Pancreas (tissue), 10 donors: ENCODE results near the gene HOXA11. TPM values are rescaled to one million over a fixed set of nuclear protein-coding genes. Genes with fewer than 3 reads are reported as not detected.
A peak's percentile ranks its signal among the peaks of the same experiment; 100 is the strongest.

ENCODE experiments used
- ATAC-seq, 4 donors: fragments of 200-7000 bp; cut with Tn5 transposase; one replicate each; pipeline versions ENCODE4 v1.8.0 to v1.9.1; 2020; ENCODE audit warnings: mild to moderate bottlenecking in 4 of 4, moderate library complexity in 4 of 4
- DNase-seq, 6 donors: peaks; one replicate each; pipeline ENCODE4 v3.0.0-alpha.2; 2020
- FAIRE-seq: peaks from 2 replicates; lab custom pipeline; 2012; peaks lifted over from hg19 to GRCh38; lab: Jason Lieb, UNC
- H3K27ac ChIP-seq, 4 donors: fragments of 200-600 bp; sonication (generic); 1 replicate in 3 of 4; 2 replicates in 1 of 4; pipeline versions ENCODE4 v1.5.0 to v1.8.0; 2020
- H3K27me3 ChIP-seq, 4 donors: fragments of 200-600 bp; one replicate each; pipeline ENCODE4 v1.8.0; 2021
- H3K36me3 ChIP-seq, 3 donors: fragments of 200-600 bp; sonication (generic) in 1 of 3; one replicate each; pipeline versions ENCODE4 v1.5.0 to v1.8.0; 2020 to 2021
- H3K4me1 ChIP-seq, 3 donors: fragments of 200-600 bp; one replicate each; pipeline ENCODE4 v1.8.0; 2021
- H3K4me3 ChIP-seq, 4 donors: fragments of 200-600 bp; sonication (generic) in 2 of 4; one replicate each; pipeline versions ENCODE4 v1.5.0 to v1.8.0; 2020 to 2021
- H3K9me3 ChIP-seq, 4 donors: fragments of 200-600 bp; one replicate each; pipeline ENCODE4 v1.8.0; 2021
- WGBS, 2 donors: extraction: QIAGEN DNeasy Blood & Tissue Kit; methylation state at CpG; one replicate each; pipeline ENCODE4 v1.1.7; 2013; 5-methylcytosine and 5-hydroxymethylcytosine counted together
- intact Hi-C, 3 donors: fragments of 100-400 bp; cut with DNase I; formaldehyde crosslinking; loops; one replicate each; pipeline versions ENCODE4 v1.11.1 to v1.14.2; 2022
- polyA plus RNA-seq, 2 donors: library from polyadenylated mRNA; stranded (reverse); fragments of 200-250 nt; gene quantifications; one replicate each; pipeline ENCODE4 v1.2.3, GENCODE V29; 2013
- total RNA-seq, 6 donors: library from RNA; stranded (reverse); fragmentation: NEBNext Ultra II Directional in 4 of 6; extraction: Animal tissue kit (Norgen Biotek cat#: 25700) in 4 of 6; gene quantifications; one replicate each; pipeline versions ENCODE4 v1.2.1 to v1.2.4, GENCODE V29; 2021 to 2023
- TF ChIP-seq, protein P1 (sequence below), 4 donors: fragments of 200-600 bp; sonication (generic) in 3 of 4; IDR thresholded peaks; one replicate each; pipeline versions ENCODE4 v1.5.0 to v1.8.0; 2021; ENCODE audit warnings: antibody characterized with exemption in 4 of 4
- donor health status: healthy with polysubstance abuse.
- donor health status: DM: no; HTN: no; CAD: no; lungs with moderate emphysema.
- donor health status: DM: no; HTN: no; CAD: no.
- donor health status: control.
- donor health status: control.
- donor health status: Bipolar disorder and iron deficiency.
- donor health status: DM: yes; HTN: yes; CAD: no.
- donor health status: DM: no; HTN: no; CAD: no.
- donor health status: DM: no; HTN: no; CAD: no.
- donor health status: DM: yes; HTN: yes; CAD: no.

Gene HOXA11
- total and polyA plus RNA-seq, 8 donors: not detected

DNA sequence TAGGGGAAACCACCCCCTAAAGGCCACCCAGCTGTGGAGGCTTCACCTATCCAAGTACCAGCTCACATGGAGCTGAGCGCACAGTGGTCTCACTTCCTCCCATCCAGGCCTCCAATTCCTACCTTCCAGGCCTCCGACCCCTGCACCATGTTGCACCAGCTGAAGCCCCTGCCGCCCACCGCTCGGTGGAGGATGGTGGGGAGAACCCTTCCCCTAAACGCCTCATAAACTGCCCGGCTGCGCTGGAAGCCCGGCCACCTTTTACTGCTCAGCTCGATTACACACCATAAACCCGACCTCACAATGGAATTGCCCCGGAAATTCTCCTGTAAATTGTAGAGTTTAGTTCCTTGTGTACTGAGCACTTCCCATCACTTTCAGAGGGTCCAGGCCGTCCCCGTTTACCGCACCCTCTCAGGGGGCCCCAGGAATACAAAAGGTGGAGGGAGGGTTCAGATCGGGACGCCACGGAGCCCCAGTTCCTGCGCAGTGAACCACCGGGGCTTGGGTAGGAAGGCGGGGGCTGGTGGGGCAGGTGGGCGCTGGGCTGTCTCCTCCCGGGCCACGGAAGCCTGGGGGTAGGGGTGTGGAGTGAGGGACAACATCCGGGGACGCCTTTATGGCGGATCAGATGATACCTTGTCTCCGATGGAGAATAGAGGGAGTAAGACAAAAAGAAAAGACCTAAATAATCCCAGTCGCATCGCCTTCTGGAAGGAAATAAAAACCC lies 27.2 kb downstream of the HOXA11 start:
- 11 to 12% methylated on average over 30 of the region's 30 CpGs for WGBS, 2 donors
- no peak for FAIRE-seq
- intact Hi-C loops: loop anchor here in 1 of 3 donors (10.0 kb wide), 1 partner anchor 1303 kb away; no protein-coding TSS in a partner anchor

DNA sequence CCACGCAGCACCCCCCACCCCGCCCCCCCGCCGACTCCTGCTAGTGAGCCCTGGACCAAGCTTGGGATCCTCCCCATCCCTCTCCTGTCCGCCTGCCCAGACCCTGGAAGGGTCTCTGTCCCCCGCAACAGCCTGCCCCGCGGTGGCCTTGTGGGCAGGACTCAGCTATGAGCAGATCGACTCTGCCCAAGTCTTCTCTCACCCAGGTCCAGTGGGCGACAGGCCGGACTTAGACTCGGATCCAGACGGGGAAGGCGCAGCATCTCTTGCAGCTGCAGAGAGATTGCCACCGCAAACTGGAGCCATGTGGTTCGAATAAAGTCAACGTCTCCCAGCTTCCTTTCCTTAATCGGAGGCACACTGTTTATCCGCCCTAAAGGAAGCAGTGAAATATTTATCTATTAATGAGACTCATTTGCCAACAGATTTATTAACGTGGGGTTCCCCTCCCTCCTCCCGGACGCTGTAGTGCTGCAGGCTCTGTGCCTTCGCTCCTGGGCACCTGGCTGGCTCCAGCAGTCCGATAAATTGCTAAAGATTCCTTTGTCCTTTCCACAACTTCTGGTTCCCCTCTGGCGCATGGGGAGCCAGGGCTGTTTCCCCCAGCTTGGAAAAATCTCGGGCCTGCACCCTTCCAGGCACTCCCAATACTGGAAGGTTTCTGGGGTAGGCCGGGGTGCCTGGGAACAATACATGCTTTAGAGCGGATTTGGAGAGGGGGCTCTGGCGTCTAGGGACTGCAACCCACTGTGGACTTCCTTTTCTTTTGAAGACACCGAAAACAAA lies 27.9 kb downstream of the HOXA11 start:
- FAIRE-seq: no peak
- 8 to 13% methylated on average over 29 to 30 of the region's 30 CpGs for WGBS, 2 donors
- DNase-seq: peak in 4 of 6 donors; percentile 0 to 69 (median 4)

More for the DNA sequence above, 27.2 kb downstream of the HOXA11 start:
- no peaks in the 10 kb centered on the region for H3K36me3 ChIP-seq
- no peak overlapping the region for H3K27ac ChIP-seq
- no peak overlapping the region for H3K4me3 ChIP-seq
- DNase-seq (peak in 3 of 6 donors; percentile 3 to 61 (median 6)), ATAC-seq (no peak)
- no peaks in the 10 kb centered on the region for H3K9me3 ChIP-seq
- peaks cover 15 to 80% (median 36%) of the 10 kb centered on the region in 4 donors for H3K27me3 ChIP-seq
- H3K4me1 ChIP-seq: peaks cover 0 to 5% (median 4%) of the 10 kb centered on the region in 3 donors
- TF ChIP-seq, protein P1, sequence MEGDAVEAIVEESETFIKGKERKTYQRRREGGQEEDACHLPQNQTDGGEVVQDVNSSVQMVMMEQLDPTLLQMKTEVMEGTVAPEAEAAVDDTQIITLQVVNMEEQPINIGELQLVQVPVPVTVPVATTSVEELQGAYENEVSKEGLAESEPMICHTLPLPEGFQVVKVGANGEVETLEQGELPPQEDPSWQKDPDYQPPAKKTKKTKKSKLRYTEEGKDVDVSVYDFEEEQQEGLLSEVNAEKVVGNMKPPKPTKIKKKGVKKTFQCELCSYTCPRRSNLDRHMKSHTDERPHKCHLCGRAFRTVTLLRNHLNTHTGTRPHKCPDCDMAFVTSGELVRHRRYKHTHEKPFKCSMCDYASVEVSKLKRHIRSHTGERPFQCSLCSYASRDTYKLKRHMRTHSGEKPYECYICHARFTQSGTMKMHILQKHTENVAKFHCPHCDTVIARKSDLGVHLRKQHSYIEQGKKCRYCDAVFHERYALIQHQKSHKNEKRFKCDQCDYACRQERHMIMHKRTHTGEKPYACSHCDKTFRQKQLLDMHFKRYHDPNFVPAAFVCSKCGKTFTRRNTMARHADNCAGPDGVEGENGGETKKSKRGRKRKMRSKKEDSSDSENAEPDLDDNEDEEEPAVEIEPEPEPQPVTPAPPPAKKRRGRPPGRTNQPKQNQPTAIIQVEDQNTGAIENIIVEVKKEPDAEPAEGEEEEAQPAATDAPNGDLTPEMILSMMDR (IDR thresholded peaks at IDR 0.05): no peak

DNA sequence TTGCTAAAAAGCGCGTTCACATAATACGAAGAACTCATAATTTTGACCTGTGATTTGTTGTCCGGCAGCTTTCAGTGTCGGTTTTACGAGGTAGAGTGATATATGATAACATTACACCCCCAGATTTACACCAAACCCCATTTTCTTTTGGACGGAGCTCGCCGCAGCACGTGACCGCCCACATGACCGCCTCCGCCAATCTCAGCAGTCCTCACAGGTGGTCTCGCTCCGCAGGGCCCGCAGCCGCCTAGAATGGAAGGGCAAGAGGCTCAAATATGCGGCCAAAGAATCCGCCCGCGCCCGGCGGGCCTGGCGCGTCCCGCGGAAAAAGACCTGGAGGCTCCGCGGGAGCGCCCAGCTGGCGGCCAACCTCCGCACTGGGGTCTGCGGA lies 28.5 kb downstream of the HOXA11 start, which contains the start of gene HOXA7:
Gene HOXA7 (minus strand): TSS at position 168 of the 391 bp plus-strand sequence. CDS start 130 bp downstream, at position 38.
- intact Hi-C loops: loop anchor here in 1 of 3 donors (10.0 kb wide), 1 partner anchor 1302 kb away; no protein-coding TSS in a partner anchor
- Histone ChIP-seq H3K27me3 (peaks cover 15 to 82% (median 39%) of the 10 kb centered on the region in 4 donors), H3K4me1 (peaks cover 0 to 5% (median 4%) of the 10 kb centered on the region in 3 donors), H3K27ac (no peak within 1 kb of the TSS), H3K4me3 (peak within 1 kb of the TSS in 1 of 4 donors; percentile 29), H3K9me3 (no peaks in the 10 kb centered on the region), H3K36me3 (no peaks in the 10 kb centered on the region)
- 5 to 7% methylated on average over 33 of the region's 33 CpGs for WGBS, 2 donors
- TF ChIP-seq, protein P1 (IDR thresholded peaks at IDR 0.05): no peak
- FAIRE-seq (no peak), ATAC-seq (no peak), DNase-seq (peak in 4 of 6 donors; percentile 1 to 59 (median 34))

More for the DNA sequence above, 27.9 kb downstream of the HOXA11 start:
- Histone ChIP-seq H3K36me3 (no peaks in the 10 kb centered on the region), H3K27me3 (peaks cover 15 to 88% (median 38%) of the 10 kb centered on the region in 4 donors), H3K9me3 (no peaks in the 10 kb centered on the region), H3K4me1 (peaks cover 0 to 5% (median 4%) of the 10 kb centered on the region in 3 donors), H3K27ac (no peak overlapping the region), H3K4me3 (peak overlapping the region in 1 of 4 donors; percentile 29)
- TF ChIP-seq, protein P1 (IDR thresholded peaks at IDR 0.05): no peak
- ATAC-seq: no peak
- intact Hi-C loops: loop anchor here in 1 of 3 donors (10.0 kb wide), 1 partner anchor 1302 kb away; no protein-coding TSS in a partner anchor

DNA sequence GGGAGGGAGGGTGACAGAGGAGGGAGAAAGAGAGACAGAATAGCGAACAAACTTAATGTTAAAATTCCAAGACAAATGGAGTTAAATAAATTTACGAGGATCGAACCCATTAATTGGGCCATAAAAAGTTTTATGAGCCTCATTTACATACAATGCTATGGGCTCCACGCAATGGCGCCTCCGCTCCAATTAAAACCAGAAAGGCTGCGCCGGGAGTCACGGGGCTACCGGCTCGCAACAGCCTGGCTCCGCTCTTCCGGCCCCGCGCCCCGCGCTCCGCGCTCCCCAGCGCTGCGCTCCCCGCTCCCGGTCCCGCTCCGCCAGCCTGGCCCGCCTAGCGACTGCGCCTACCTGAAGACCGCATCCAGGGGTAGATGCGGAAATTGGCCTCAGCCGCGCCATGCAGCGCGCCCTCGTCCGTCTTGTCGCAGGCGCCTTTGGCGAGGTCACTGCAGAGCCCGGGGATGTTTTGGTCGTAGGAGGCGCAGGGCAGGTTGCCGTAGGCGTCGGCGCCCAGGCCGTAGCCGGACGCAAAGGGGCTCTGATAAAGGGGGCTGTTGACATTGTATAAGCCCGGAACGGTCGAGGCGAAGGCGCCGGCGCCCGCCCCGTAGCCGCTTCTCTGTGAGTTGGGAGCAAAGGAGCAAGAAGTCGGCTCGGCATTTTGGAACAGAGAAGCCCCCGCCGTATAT lies 29.1 kb downstream of the HOXA11 start:
- Histone ChIP-seq H3K4me3 (peak overlapping the region in 1 of 4 donors; percentile 29), H3K27me3 (peaks cover 19 to 84% (median 39%) of the 10 kb centered on the region in 4 donors), H3K4me1 (peaks cover 0 to 9% (median 5%) of the 10 kb centered on the region in 3 donors), H3K36me3 (no peaks in the 10 kb centered on the region), H3K9me3 (no peaks in the 10 kb centered on the region), H3K27ac (no peak overlapping the region)
- TF ChIP-seq, protein P1 (IDR thresholded peaks at IDR 0.05): no peak
- 5 to 8% methylated on average over 58 to 63 of the region's 63 CpGs for WGBS, 2 donors
- ATAC-seq (no peak), FAIRE-seq (no peak), DNase-seq (peak in 5 of 6 donors; percentile 1 to 62 (median 12))
- intact Hi-C loops: loop anchor here in 1 of 3 donors (10.0 kb wide), 1 partner anchor 1301 kb away; no protein-coding TSS in a partner anchor
